ENCODE data around the gene FOXD1. TPM values are rescaled to one million over a fixed set of nuclear protein-coding genes. Genes with fewer than 3 reads are reported as not detected.

FOXD1 gene
- total RNA-seq, 2 donors from 2014 or later: 0.17 to 0.24 TPM

DNA sequence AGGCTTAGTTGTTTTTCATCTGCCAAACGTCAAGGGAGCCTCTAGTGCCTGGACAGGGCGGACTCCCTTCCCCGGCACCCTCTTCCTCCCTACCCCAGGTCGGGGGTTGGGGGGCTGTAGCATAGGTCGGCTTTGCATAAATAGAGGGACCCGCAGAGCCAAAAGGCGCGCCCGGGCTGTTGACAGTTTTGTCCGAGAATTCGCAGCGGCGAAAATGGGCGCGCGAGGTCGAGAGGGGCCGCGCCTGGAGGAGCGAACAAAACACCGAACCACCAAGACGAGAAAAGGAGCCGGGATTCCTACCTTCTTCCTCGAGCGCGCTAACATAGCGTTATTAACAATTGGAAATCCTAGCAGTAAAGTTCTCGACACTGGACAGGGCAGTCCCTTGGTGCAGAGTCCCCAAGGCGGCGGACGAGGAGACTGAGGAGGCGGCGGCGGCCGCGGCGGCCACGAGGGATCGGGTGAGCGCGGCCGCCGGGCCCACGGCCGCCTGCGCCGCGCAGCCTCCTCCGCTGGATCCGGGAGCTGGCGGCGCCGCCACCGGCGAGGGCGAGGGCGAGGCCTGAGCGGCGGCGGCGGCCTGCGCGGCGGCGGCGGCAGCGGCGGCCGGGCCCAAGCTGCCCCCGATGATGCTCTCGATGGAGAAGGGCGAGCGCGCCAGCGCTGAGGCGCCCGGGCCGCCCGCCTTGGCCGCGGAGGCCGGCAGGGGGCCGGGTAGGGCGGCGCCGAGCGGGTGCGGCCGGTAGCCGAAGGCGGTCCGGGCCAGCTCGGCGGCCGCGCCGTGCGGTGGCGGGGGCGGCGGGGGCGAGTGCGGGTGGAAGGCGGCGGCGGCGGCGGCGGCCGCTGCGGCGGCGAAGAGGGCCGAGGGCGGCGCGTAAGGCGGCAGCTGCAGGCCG, 1.7 kb downstream of the FOXD1 start:
- Histone ChIP-seq H3K27ac (no peak overlapping the region), H3K4me1 (peaks cover 5% of the 10 kb centered on the region), H3K9me3 (no peaks in the 10 kb centered on the region), H3K4me3 (no peak overlapping the region), H3K36me3 (no peaks in the 10 kb centered on the region), H3K9ac (ENCODE audit: low read depth in 2 of 2, low read length in 2 of 2) (no peak overlapping the region), H3K27me3 (peaks cover 85% of the 10 kb centered on the region)
- no peak for DNase-seq
- no peak for TF ChIP-seq CTCF (IDR thresholded peaks at IDR 0.05)
- intact Hi-C loops (cut with DNase I): no loop called here

GRCh38 chr5:73445665-73446630, 2.6 kb downstream of the FOXD1 start:
- intact Hi-C loops (cut with DNase I): no loop called here
- TF ChIP-seq CTCF (IDR thresholded peaks at IDR 0.05): no peak
- Histone ChIP-seq H3K9me3 (no peaks in the 10 kb centered on the region), H3K4me3 (no peak overlapping the region), H3K36me3 (no peaks in the 10 kb centered on the region), H3K4me1 (no peaks in the 10 kb centered on the region), H3K9ac (ENCODE audit: low read depth in 2 of 2, low read length in 2 of 2) (no peak overlapping the region), H3K27ac (no peak overlapping the region), H3K27me3 (peaks cover 85% of the 10 kb centered on the region)
- DNase-seq: no peak

DNA sequence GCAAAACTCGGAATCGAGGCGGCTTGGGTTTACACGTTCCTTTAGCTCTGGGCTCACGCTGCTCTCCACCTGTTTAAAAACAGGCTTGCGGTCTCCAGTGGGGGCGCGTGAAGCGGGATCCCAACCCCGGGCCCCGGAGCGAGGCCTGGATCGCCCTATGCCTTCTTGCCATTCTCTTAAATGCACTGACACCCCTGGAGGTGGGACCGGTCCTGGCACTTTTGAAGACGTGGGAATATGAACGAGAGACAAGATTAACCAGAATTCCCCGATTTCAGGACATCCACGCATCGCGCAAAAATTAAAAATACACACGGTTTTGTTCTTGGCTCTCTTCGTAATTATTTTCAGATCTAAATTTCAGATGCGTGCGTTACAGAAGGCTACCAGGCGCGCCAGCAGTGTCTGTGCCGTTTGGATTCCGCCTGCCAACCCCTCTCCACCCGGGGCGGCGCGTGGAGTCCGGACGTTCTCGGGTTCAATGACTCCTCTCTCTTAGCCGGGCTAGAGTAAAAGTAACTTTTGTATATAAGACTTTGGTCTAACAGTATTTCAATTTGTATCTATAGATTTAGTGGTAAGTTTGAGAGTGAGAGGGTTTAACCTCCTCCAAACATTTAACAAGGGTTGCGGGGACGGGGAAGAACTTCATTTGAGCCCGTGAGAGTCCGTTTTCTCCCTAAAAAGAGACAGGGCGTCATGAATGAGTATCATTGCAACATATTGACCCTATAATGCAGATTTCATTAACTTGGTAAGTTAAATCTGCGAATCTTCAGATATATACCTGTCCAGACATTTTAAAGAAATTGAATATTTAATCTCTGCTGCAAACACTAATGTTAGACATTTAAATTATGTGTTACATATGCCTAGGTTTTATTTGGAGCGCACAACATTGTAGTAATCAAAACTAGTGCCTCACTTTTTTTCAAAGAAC, 3.8 kb downstream of the FOXD1 start:
- H3K9me3 ChIP-seq: no peaks in the 10 kb centered on the region
- H3K27ac ChIP-seq: no peak overlapping the region
- H3K9ac ChIP-seq (ENCODE audit: low read depth in 2 of 2, low read length in 2 of 2): no peak overlapping the region
- no peaks in the 10 kb centered on the region for H3K36me3 ChIP-seq
- no peak for TF ChIP-seq CTCF (IDR thresholded peaks at IDR 0.05)
- no peak for DNase-seq
- intact Hi-C loops (cut with DNase I): no loop called here
- no peak overlapping the region for H3K4me3 ChIP-seq
- H3K4me1 ChIP-seq: no peaks in the 10 kb centered on the region
- peaks cover 83% of the 10 kb centered on the region for H3K27me3 ChIP-seq

GRCh38 chr5:73443829-73444498, 4.6 kb downstream of the FOXD1 start:
- intact Hi-C loops (cut with DNase I): no loop called here
- Histone ChIP-seq H3K4me3 (no peak overlapping the region), H3K9me3 (no peaks in the 10 kb centered on the region), H3K36me3 (no peaks in the 10 kb centered on the region), H3K9ac (ENCODE audit: low read depth in 2 of 2, low read length in 2 of 2) (no peak overlapping the region), H3K27me3 (peaks cover 83% of the 10 kb centered on the region), H3K27ac (no peak overlapping the region), H3K4me1 (no peaks in the 10 kb centered on the region)
- no peak for DNase-seq
- no peak for TF ChIP-seq CTCF (IDR thresholded peaks at IDR 0.05)
